NCI-H1694 (cell line): ENCODE results near the gene RPS10.
"Not testable (repeated sequence)": the region's sequence is repeated elsewhere in the genome, so short reads cannot be mapped to it uniquely, and the experiment has no call there.

Experiments used
- DNase-seq: peaks from one replicate; lab custom pipeline; 2025; lab: John Stamatoyannopoulos, UW

Gene RPS10

DNA sequence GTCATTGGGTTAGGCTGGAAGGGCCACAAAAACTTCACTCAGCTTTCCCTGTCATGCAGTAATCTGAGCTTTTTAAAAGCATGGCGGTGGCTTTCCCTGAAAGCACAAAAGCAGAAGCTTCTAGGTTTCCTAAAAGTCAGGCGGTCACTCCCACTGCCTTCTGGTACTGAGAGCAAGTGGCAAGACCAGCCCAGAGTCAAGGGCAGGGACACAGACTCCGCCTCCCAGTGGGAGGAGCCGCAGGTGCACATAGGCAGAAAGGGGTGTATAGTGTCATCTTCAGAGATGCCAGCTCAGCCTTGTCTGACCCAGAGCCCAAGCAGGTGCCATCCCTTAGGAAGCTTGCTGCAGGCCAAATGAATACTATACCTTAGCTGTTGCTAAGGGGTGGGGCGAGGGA, 22.0 kb upstream of the RPS10 start:
- DNase-seq: peak; percentile 35

DNA sequence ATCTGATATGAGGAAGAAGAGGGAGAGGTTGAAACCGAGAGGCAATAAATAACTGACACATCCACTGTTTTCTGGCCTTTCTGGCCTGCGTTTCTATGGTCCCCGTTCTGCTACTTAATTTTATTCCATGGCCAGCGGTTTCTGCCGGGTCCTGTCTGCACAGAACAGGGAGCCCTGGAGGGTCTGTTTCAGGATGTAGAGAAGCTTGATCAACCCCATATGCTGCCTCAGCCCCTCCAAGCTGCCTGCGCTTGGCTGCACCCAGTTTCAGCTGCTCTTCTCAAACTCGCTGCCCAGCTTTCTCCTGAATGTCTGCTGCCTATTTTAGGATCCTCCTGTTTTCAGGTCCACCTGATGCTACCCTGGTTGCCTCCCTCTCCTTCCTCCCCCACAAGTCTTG, 21.5 kb upstream of the RPS10 start:
- DNase-seq: peak; percentile 11

DNA sequence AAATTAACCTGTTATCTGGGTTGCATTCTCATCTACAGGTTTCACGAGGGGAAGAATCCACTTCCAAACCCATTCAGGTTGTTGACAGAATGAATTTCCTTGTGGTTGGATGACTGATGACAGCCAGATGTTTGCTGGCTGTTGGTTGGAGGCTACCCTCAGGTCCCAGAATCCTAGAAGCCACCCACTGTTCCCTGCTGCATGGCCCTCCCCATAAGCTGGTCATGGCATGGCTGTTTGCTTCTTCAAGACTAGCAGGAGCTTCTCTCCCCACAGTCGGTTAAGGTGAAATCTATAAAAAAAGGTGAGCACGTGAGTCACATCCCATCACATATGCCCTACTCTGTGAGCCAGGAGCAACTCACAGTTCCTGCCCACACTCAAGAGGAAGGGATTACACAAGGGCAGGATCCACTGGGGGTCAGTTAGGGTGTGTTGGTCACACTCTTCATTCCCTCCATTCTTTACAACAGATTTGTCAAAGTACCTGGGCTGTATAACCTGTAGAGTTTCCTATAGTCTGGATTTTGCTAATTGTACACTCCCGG, 19.5 kb upstream of the RPS10 start:
- no peak for DNase-seq

DNA sequence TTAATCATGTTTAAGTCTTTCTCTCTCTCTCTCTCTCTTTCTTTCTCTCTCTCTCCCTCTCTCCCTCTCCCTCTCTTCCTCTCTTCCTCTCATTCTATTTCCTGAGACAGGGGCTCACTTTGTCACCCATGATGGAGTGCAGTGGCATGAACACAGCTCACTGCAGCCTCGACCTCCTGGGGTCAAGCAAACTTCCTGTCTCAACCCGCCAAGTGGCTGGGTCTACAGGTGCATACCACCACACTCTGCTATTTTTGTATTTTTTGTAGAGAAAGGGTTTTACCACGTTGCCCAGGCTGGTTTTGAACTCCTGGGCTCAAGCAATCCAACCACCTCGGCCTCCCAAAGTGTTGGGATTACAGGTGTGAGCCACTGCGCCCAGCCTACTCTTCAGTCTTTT, 15.7 kb upstream of the RPS10 start:
- DNase-seq: no peak

DNA sequence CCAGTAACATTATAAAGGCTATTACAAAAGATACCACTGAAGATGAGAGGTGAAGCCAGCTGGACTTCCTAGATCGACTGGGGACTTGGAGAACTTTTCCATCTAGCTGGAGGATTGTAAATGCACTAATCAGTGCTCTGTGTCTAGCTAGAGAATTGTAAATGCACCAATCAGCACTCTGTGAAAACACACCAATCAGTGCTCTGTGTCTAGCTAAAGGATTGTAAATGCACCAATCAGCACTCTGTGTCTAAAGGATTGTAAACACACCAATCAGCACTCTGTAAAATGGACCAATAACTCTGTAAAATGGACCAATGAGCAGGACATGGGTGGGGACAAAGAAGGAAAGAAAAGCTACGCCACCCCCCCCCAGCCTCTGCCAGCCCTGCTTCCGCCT, 13.6 kb upstream of the RPS10 start:
- DNase-seq: no peak

DNA sequence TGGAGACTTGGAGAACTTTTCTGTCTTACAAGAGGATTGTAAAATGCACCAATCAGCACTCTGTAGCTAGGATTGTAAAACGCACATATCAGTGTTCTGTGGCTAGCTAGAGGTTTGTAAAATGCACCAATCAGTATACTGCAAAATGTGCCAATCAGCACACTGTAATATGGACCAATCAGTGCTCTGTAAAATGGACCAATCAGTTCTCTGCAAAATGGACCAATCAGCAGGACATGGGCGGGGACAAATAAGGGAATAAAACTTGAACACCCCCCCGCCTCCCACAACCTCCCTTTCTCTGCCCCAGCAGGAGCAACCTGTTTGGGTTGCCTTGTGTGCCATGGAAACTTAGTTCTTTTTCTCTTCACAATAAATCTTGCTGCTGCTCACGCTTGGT, 12.8 kb upstream of the RPS10 start:
- no peak for DNase-seq

DNA sequence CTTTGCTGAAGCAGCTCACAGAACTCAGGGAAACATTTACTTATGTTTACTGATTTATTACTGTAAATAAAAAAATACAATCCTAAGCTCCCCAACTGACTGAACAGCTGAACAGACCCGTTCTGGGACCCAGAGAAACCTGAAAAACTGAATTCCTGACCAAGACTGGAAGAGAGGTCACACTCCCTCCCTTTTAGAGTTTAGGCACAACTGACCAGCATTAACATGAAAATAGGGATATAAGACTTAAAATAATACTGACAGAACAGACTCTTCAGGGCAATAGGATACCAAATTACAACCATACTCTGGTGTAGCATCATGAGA, 11.7 kb upstream of the RPS10 start:
- no peak for DNase-seq

DNA sequence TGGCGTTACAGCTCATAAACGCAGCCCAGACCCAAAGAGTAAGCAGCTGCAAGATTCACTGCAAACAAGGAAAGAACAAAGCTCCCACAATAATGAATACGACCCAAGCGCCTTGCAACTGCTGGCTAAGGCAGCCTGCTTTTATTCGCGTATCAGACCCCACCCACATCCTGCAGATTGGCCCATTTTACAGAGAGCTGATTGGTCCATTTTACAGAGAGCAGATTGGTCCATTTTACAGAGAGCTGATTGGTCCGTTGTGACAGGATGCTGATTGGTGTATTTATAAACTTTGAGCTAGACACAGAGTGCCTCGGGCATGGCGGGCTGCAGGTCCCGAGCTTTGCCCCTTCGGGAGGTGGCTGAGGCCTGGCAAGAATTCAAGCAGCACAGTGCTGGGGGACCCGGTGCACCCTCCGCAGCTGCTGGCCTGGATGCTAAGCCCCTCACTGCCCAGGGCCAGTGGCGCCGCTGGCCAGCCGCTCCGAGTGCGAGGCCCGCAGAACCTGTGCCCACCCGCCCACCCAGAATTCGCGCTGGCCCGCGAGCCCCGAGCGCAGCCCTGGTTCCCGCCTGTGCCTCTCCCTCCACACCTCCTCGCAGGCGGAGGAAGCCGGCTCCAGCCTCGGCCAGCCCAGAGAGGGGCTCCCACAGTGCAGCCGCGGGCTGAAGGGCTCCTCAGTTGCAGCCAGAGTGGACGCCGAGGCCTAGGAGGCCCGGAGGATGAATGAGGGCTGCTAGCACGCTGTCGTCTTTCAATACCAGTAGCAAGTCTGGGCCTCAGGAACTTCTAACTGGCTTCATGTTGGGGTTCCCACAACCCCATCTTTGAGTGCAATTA, 11.2 kb upstream of the RPS10 start:
- DNase-seq: no peak

DNA sequence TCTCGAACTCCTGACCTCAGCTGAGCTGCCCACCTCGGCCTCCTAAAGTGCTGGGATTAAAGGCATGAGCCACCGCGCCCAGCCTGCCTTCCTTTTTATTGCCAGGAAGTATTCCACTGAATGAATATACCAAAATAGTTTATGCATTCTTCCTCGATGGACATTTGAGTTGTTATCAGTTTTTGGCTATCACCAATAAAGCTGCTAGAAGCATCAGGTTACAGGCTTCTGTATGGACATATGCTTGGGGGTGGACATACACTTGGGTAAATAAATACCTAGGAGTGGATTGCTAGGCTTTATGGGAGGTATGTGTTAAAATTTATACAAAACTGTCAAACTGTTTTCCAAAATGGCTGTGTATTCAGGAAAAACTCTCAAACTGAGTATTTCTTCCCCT, 10.0 kb upstream of the RPS10 start:
- no peak for DNase-seq

DNA sequence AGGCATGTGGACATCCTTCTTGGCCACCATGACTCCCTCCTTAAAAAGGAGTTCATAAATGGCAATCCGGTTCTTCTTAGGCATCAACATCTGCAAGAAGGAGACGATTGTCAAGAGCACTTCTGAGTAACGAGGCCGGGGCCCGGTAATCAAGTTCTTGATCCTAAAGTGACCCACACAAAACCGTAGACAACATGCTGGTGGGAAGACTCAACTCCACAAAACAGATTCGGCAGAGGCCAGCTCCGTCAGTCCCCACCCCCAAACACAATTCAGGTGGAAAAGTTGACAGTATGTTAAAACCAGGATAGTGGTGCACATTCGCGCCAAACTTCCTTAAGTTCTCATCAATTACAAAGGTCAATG, 754 bp downstream of the RPS10 start:
- DNase-seq: no peak

DNA sequence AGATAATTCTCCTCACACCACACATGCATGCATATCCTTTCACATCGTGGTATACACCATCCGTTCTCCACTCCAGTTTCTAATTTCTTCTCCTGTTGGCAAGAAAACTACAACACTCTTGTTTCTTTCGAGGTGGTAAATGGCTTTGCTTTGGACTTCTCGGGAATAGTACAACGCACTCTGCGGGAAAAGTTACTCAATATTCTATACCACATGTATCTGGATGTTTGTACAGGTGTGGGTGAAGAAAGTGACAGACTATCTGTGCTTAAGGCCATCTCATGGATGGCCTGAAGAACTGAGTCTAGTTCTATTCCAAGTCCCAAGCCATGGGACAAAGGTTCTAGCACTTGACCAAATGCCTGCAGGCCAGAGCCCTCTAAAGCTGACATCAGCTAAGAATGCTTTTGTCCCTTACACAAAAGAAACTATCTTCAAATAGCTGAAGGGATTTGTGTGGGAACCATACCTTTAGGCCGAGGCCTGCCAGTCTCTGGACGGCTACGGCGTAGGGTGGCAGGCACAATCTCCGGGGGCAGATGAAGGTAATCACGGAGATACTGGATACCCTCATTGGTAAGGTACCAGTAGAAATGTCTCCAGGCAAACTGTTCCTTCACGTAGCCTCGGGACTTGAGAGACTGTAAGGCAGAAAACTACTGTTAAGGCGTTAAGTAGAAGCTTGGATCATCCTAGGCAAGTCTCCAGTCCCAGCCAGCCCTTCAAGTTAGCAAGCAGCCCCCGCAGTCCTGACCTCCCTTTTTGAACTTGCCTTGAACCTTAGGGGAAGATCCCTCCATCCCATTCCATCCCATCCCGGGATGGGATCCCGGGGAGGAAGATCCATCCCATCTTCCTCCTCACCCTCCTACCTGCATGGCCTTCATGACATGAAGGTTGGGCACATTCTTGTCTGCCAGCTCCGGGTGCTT, 1.4 kb downstream of the RPS10 start:
- DNase-seq: no peak

DNA sequence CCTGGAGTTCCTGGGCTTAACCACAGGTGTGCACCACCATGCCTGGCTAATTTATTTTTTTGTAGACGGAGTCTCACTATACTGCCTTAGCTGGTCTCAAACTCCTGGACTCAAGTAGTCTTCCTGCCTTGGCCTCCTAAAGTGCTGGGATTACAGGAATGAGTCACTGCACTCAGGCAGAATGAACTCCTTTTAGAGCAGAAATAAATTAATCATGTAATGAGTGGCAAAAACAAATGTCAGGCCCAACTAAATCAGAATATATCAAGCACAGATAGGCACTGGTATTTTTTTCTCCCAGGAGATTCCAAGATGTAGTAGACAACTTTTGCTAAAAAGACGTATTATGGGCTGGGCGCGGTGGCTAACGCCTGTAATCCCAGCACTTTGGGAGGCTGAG, 2.6 kb downstream of the RPS10 start:
- no peak for DNase-seq

DNA sequence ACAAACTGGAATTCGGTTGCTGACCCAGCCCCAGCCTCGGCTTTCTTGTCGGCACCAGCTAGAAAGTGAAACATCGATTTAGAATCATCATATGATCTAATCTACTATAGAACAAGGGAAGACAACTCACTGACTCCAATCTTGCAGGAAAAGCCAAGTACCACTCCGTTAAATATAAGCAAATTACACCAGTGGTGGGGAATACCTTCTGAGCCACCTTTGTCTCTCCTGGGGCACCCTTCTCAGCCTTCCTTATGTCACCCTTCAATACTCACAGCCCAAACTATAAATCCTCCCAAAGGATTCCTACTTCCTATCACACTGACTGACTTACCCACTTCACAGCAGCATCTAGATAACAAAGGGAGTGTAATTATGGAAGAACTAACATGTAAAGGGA, 7.5 kb downstream of the RPS10 start:
- no peak for DNase-seq

DNA sequence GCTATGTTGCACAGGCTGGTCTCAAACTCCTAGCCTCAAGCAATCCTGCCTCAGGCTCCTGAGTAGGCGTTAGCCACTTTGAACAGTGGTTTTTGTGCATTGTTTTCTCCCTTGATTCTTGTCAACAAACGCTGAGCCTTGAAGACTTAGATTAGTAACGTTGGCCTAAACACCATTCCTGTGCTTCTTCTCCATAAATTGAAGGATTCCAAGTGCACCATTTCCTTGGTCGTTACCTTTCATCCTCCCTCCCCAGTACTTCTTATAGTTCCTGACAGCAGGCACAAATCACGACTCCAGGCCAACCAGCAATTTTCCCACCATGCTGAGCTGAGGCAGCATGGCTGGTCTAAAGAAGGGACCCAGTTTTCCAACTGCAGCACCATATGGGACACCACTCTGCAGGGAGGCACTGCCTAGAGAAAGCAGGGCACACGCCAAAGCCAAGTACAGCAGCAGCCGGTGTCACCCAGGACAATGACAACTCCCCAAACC, 8.9 kb downstream of the RPS10 start:
- no peak for DNase-seq

DNA sequence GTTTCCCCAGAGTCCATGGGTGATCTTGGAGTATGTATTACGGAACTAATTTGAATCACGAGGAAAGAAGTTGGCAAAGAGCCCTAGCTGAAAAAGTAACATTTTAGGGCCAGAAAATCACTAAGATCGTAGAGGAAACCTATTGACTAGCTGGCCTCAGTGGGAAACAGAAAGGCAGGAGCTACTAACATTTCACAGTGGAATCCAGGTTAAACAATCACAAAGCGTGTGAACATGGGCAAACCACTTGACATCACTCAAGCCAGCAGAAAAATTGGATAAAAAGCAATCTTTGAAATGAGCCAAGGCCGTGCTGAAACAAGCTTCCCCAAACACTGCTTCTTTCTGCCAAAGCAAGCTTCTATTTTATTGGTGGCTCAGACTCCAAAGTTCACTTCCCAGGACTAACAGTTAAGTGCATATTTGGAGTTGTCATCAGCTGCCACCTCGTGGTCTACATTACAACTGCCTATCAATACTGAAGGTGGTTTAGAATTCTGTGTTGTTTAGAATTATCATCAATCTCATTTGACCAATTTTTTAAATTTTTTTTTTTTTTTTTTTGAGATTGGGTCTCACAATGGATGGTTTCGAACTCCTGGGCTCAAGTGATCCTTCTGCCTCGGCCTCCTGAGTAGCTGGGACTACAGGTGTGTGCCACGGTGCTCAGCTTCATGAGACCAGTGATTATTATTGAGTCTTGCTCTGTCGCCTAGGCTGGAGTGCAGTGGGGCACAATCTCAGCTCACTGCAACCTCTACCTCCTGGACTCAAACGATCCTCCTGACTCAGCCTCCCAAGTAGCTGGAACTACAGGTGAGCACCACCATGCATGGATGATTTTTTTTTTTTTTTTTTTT, 10.6 kb downstream of the RPS10 start:
- DNase-seq: peak; percentile 67

DNA sequence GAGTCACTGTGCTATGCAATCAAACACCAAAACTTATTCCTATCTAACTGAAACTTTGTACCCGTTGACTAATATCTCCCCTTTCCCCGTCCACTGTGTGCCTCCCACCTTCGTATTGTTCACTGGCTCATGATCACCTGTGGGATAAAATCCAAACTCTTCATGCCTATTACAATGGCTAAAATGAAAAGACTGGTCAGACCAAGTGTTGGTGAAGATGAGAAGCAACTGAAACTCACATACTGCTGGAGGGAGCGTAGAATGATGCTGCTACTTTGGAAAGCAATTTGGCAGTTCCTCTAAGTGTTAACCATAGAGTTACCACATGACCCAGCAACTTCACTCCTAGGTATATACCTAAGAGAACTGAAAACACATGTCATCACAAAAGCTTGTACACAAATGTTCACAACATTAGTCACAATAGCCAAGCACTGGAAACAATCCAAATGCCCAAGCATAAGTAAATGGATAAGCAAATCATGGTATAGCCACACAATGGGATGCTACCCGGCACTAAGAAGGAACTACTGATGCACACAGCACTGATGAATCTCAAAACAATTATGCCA, 13.1 kb downstream of the RPS10 start:
- DNase-seq: no peak

DNA sequence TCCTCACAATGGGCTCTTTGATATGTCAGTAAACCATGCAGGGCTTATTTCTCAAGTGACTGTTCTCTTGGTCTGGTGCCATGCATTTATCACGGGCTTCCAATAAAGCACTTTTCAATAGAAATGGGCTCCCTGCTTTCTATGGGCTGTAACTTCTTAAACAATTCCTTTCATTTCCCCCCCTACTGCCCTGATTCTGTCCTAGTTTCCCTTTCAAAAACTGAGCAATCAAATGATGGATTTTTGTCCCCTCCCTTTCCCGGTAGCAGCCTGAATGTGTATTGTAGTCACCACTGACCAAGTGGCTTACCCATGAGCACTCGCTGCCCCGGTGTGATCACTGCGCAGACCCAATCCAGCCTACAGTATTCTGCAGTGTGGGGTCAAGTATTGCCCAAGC, 13.9 kb downstream of the RPS10 start:
- no peak for DNase-seq

DNA sequence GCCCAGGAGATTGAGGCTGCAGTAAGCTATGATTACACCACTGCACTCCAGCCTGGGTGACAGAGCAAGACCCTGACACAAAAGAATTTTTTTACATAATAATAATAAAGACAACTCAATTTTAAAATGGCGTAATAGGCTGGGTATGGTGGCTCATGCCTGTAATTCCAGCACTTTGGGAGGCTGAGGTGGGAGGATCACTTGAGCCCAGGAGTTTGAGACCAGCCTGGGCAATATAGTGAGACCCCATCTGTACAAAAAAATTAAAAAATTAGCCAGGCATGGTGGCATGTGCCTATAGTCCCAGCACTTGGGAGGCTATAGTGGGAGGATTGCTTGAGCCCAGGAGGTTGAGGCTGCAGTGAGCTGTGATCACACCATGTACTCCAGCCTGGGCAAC, 18.0 kb downstream of the RPS10 start:
- not testable (repeated sequence) for DNase-seq

DNA sequence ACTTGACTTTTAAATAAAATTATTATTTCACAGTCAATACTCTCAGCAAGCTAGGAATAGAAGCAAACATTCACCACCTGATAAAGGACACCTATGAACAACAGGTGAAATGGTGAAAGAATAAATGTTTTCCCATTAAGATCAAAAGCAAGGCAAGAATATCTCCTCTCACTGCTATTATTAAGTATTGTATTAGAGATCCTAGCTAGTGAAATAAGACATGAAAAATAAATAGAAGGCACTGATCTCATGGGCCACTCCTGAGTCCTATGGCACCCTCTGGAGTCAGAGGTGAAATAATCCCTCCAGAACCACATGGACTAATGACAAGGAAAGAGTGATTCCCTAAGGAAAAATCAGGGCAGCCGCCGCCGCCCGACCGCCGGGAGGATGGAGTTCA, 29.4 kb downstream of the RPS10 start:
- DNase-seq: no peak

DNA sequence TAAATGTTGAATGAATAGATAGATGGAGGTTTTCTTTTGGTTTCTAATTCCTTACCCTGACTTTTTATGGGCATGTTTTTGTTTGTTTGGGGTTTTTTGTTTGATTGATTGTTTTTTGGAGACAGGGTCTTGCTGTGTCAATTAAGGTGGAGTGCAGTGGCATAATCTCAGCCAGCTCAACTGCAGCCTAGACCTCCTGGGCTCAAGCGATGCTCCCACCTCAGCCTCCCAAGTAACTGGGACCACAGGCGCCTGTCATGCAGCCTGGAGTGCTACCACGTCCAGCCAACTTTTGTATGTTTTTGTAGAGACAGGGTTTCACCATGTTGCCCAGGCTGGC, 31.9 kb downstream of the RPS10 start:
- DNase-seq: no peak

DNA sequence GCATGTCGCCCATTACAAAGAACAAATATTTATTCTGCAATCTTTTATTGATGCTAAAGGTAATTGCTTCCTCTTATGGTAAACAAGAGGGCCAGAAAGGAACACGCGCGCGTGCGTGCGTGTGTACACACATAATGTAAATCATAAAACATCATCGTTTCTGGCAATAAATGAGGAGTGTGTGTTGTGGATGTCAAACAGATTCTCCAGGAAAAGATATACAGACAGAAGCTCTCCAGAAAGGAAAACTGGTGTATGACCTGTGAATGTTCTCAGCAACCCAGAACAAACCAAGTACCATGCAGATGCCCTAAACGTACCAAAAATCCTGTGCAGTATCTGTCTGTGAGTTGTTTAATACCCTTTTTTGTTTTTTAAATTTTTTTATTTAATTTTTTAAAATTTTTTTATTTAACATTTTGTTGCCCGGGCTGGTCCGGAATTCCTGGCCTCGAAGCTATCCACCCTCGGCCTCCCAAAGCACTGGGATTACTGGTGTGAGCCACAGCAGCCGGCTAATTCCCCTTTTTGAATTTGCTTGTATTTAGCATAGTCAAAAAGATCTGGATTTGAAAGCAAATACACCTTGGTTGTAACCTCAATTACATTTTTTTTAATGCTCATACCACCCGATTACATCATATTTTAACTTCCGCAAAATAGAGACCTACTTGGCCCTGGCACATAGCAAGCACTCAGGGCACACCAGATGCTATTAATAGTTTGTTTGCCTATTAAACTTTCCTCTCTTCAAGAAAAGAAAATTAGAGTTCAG, 32.5 kb downstream of the RPS10 start:
- no peak for DNase-seq
